Subcutaneous adipose tissue (tissue), 4 donors: ENCODE data around the gene ARHGAP8. TPM values are rescaled to one million over a fixed set of nuclear protein-coding genes. Genes with fewer than 3 reads are reported as not detected.

Experiments
- CTCF ChIP-seq: fragments of 450-650 bp; IDR thresholded peaks from one replicate; pipeline ENCODE4 v1.5.1; 2016; ENCODE audit warnings: low read depth, mild to moderate bottlenecking, control low read depth, antibody characterized with exemption, moderate library complexity
- total RNA-seq, 4 donors: library from RNA; depleted of rRNA; stranded (reverse); fragments of >200 nt; gene quantifications; one replicate each; pipeline ENCODE4 v1.1.0, GENCODE V29; 2016

ARHGAP8 gene
- total RNA-seq, 4 donors from 2014 or later: 1.3 to 13.4 (median 2.4) TPM

GRCh38 chr22:44755956-44756361 lies 3.6 kb downstream of the ARHGAP8 start:
- no peak for TF ChIP-seq CTCF

- no peak for TF ChIP-seq CTCF
These were observed 6.1 kb downstream of the ARHGAP8 start for GRCh38 chr22:44758344-44758973.

DNA sequence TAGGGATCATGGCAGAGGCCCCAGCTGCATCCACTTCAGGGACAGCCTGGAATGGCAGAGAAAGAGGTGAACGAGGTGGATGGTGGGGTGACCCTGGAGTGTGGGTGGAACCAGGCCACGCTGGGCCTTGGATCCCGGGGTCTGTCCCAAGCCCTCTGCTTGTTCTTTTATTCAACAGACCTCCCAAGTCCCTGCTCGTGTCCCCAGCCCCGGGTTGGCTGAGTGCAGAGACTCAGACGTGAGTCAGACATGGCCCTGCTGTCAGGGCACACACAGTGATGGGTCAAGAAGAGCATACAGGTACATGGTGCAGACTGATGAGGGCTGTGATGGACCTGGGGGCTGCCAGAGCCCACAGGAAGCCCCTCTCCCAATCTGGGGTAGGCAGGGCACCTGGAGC lies 6.6 kb downstream of the ARHGAP8 start:
- no peak for TF ChIP-seq CTCF

- no peak for TF ChIP-seq CTCF
These were observed 7.3 kb downstream of the ARHGAP8 start for GRCh38 chr22:44759430-44760310.

DNA sequence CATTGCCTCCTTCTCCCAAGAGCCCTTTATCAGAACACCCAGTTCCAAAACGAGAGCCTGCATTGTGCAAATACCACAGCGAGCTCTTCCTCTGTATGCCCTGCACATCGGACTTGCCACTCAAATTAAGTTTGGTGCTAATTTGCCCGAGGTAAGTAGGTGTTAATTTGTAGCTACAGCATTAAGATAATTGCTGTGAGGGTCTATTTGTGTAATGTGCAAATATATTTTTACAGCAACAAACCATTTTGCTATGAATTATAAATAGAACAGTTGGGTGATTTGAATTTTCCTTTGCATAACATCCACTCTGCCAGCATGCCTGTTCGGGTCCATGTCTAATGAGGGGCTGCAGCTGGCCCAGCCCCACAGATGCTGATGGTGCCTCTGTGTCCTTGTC lies 8.1 kb downstream of the ARHGAP8 start:
- TF ChIP-seq CTCF: no peak

GRCh38 chr22:44761025-44761424 lies 8.7 kb downstream of the ARHGAP8 start:
- no peak for TF ChIP-seq CTCF

GRCh38 chr22:44764373-44764772 lies 12.0 kb downstream of the ARHGAP8 start:
- no peak for TF ChIP-seq CTCF
